Stimulated activated CD4-positive, alpha-beta T cell treated with anti-CD3 and anti-CD28 coated beads, Interleukin-15, amount 100 ng/mL, for 24 hours (primary cell): ENCODE results near the gene TMEM9B.
"Not testable (repeated sequence)": the region's sequence is repeated elsewhere in the genome, so short reads cannot be mapped to it uniquely, and the experiment has no call there.

Source experiments
- DNase-seq: peaks from one replicate; pipeline ENCODE4 v3.0.0-alpha.2; 2020

TMEM9B gene

GRCh38 chr11:8964324-8965320 is at the start of gene TMEM9B:
Gene TMEM9B (minus strand): TSS chr11:8964442. CDS start chr11:8964313, 129 bp downstream.
- peak; percentile 92 for DNase-seq

DNA sequence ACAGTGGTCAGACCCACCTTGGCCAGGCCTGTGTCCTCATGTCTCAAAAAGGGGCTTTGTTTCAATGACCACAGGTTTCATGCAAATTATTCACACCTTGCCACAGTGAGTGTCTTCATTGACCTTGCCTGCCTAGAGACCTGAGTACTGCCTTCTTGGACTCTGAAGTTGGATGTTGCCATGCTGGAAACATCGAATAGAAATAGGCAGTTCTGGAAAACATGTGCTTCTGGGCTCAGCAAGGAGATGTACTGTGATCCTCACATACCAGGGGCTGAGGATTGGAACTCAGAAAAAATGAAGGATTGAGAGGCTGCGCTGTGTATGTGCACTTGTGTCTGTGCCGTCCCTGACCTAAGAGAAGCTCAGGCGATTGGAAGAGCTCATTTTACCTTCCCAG is 49.1 kb upstream of the TMEM9B start:
- DNase-seq: no peak

DNA sequence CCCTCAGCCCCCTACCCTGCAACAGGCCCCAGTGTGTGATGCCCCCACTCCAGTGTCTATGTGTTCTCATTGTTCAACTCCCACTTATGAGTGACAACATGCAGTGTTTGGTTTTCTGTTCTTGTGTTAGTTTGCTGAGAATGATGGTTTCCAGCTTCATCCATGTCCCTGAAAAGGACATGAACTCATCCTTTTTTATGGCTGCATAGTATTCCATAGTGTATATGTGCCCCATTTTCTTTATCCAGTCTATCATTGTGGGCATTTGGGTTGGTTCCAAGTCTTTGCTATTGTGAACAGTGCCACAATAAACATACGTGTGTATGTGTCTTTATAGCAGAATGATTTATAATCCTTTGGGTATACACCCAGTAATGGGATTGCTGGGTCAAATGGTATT is 45.3 kb upstream of the TMEM9B start:
- DNase-seq: not testable (repeated sequence)

GRCh38 chr11:9008661-9009060 is 44.4 kb upstream of the TMEM9B start:
- no peak for DNase-seq

DNA sequence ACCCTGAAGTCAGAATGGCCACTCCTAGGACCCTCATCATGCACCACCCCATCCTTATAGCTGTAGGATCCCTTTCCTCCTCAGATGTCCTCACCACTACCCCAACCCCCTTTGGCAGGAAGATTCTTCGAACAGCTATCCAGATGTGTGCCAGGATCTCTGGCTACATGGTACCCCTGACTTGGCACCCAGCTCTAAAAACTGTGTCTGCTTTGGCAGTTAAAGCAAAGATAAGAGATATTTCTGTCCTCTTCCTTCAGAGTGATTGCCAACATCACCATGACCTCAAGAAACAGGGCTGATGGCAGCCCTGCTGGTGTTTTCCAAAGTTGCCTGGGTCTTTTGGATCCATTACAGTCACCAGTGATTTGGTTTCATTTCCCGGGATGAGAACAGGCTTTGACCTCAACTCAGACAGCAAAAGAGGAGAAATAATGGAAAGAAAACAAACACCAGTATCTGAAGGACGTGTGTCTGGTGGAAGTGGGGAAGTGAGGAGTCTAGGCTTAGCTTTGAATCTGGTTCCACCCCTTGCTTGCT is 43.8 kb upstream of the TMEM9B start:
- DNase-seq: no peak

DNA sequence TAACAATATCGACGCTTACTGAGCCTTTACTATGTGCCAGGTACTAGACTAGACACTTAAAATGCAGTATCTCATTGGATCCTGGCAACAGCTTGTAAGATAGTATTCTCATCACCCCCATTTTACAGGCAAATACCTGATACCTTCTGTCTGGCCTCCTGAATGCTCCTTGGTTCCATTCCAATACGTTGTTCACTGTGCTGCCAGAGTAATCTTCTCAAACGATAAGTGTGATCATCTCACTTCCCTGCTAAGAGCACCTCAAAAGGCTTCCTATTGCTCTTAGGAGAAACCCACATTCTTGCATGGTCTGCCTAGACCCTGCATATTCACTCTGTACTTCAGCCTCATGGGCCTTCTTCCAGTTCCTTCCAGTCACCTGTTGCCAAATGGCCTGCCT is 40.8 kb upstream of the TMEM9B start:
- no peak for DNase-seq

DNA sequence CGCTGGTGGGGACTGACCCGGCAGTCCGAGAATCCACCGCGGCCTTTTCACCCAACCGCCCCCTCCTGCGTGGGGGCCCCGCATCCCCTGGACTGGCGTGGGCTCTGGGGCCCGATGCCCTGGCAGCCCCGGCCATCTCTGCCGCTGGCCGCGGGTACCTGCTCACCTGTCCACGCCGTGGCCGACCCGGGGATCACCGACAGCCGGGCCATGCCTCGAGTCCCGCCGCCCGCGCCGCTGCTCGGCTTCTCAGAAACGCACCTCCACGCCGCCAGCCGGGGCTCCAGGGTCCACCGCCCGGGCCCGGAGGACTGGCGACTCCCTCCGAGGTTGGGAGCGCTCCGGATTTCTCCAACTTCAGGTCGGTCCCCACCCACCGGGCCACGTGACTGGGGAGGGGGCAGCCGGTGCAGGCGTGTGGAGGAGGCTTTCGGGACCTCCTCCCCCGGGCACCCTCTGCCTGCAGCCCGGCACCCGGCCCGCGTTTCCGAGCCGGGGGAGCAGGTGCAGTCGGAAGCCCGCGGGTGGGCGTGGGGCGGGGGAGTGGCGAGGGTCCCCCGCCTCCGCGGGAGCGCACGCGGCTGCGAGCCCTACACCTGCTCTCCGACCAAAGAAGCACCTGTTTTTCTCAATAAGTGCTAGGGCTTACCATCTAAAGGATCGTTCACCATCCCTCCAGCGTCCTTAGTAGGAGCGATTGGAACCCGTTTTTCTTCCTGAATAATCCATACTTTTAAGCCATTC is 40.1 kb upstream of the TMEM9B start:
- DNase-seq: peak; percentile 22

DNA sequence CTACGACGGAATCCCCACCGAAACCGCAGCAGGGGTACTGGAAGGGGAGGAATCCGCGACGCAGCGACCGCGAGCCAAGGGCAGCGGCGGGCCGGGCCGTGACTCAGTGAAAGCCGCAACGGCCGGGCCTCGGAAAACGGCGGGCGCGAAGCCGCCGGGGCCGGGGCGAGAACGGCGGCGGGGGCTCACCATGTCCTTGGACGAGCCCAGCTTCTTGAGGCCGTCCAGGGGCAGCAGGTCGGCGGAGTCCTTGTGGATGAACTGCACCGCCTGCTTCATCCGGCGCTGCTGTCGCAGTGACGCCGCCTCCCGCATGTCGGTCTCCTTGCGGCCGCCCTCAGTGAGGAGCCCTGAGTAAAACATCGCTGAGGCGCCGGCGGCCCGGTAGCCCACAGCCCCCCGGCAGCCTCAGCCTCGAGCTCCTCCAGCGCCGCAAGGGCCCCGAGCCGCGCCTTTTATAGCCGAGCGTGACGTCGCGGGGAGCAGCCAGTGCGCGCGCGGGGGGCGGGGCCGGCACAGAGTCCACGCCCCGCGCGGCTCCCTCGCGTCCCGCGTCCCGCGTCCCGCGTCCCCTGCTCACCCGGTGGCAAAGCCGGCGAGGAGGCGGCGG is 39.4 kb upstream of the TMEM9B start, which contains the start of gene NRIP3:
TSS of gene NRIP3 (minus strand) at position 429 of the 610 bp plus-strand sequence. CDS start at position 363, 66 bp downstream.
- DNase-seq: peak; percentile 78

- DNase-seq: peak; percentile 48
These were observed 38.8 kb upstream of the TMEM9B start for GRCh38 chr11:9002920-9003572.

- DNase-seq: peak; percentile 67
These were observed 37.5 kb upstream of the TMEM9B start for GRCh38 chr11:9001736-9002135.

DNA sequence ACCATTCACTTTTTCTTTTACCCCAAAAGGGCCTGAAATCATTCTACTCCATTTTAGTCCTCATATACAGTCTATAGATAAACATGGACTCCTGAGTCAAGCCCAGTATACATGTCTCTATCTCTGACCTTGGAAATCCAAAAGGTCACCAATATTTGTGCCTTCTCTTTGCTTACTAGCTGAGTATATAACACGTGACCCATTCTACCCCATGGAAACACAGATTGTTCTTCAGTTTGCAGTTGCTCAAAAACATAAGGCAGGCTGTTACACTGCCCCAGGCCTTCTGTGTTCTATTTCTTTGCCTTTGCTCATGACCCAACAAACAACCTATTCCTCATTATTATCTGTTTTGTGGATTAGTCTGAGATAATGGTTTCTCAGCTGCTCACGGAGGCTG is 33.8 kb upstream of the TMEM9B start:
- no peak for DNase-seq

- no peak for DNase-seq
These were observed 33.2 kb upstream of the TMEM9B start for GRCh38 chr11:8997451-8997850.

GRCh38 chr11:8989453-8989852 is 25.2 kb upstream of the TMEM9B start:
- no peak for DNase-seq

GRCh38 chr11:8988329-8989234 is 24.3 kb upstream of the TMEM9B start:
- no peak for DNase-seq

GRCh38 chr11:8987446-8987845 is 23.2 kb upstream of the TMEM9B start:
- no peak for DNase-seq

DNA sequence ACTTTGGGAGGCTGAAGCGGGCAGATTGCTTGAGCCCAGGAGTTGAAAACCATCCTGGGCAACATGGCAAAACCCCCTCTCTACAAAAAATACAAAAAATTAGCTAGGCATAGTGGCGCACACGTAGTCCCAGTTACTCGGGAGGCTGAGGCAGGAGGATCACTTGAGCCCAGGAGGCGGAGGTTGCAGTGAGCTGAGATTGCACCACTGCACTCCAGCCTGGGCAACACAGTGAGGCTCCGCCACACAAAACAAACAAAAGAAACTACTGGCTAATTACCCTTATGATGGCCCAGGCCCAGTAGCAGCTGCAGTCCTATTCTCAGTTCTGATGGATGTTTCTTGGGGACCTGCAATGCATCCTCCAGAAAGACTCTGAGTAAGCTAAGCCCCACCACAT is 22.5 kb upstream of the TMEM9B start:
- DNase-seq: not testable (repeated sequence)

GRCh38 chr11:8985462-8985861 is 21.2 kb upstream of the TMEM9B start:
- no peak for DNase-seq

DNA sequence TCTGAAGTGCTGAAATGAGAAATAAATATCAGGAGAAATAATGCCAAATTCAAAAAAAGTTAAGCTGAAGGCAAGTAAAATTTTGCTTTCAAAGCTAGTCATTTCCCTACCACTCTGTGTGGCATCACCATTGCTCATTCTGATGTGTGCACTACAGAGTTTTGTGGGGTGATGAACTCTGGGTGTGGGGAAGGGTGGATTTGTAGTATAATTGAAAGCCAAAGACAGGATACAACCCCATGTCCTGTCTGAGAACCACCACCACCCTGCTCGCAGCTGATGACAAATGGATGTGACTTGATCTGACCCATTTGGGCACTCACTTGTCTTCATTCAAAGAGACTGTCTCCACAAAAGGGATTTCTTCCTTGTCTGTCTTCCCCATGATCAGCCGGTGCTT is 19.3 kb upstream of the TMEM9B start:
- no peak for DNase-seq

DNA sequence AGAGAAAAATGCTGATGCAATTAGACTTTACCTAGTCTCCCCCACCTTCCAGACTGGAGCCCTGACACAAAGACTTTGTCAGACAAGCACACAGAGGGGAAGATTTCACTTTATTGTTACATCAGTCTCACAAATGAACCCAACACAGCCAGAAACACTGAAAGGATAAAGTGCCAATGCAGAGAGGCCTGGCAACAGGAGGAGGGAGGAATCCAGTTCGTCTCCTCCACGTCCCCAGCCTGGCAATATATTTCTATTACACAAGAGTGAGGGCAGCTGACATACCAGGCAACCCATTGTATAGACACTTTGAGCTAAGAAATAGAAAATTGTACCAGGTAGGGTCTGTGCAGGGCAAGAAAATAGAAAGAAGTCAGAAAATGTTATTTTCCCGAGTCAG is 16.2 kb upstream of the TMEM9B start:
- DNase-seq: no peak

- DNase-seq: not testable (repeated sequence)
These were observed 15.1 kb upstream of the TMEM9B start for GRCh38 chr11:8979365-8979764.

DNA sequence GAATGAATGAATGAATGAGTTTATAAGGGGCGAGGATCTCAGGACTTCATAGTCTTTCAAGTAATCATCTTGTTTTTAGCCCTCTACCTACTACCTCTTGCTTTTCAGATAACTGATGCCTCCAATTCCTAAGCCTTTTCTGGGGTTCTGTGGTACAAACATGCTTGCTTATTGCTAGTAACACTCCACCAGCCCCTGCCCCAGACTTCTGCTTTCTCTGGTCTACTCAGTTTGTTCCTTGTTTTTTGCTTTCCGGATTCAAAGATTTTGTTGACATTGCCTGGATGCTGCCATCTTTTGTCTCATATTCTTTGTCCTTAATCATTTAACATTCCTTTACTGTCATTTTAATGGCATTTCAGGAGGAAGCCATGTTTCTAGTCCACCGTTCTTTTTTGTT is 8.9 kb upstream of the TMEM9B start:
- DNase-seq: no peak
